NCI-H345 (cell line): Measurements from ENCODE around the gene THSD7B.

Experiments
- DNase-seq: peaks from one replicate; lab custom pipeline; 2025; lab: John Stamatoyannopoulos, UW

Gene THSD7B

GRCh38 chr2:136823291-136823690 is 57.9 kb downstream of the THSD7B start:
- no peak for DNase-seq

GRCh38 chr2:136828162-136828561 is 62.8 kb downstream of the THSD7B start:
- no peak for DNase-seq

GRCh38 chr2:136828774-136829173 is 63.4 kb downstream of the THSD7B start:
- no peak for DNase-seq

GRCh38 chr2:136844546-136844945 is 79.2 kb downstream of the THSD7B start:
- no peak for DNase-seq

GRCh38 chr2:136858656-136859055 is 93.3 kb downstream of the THSD7B start:
- DNase-seq: no peak

GRCh38 chr2:136860443-136860958 is 95.2 kb downstream of the THSD7B start:
- DNase-seq: no peak

- no peak for DNase-seq
These were observed 98.1 kb downstream of the THSD7B start for GRCh38 chr2:136863468-136863867.

- no peak for DNase-seq
These were observed 98.5 kb downstream of the THSD7B start for GRCh38 chr2:136863874-136864273.

GRCh38 chr2:136871424-136871823 is 106.1 kb downstream of the THSD7B start:
- DNase-seq: no peak

GRCh38 chr2:136874258-136874657 is 108.9 kb downstream of the THSD7B start:
- DNase-seq: no peak

- no peak for DNase-seq
These were observed 125.8 kb downstream of the THSD7B start for GRCh38 chr2:136891100-136891499.

- no peak for DNase-seq
These were observed 128.8 kb downstream of the THSD7B start for GRCh38 chr2:136894007-136894634.

- DNase-seq: no peak
These were observed 136.4 kb downstream of the THSD7B start for GRCh38 chr2:136901732-136902131.

- DNase-seq: no peak
These were observed 140.4 kb downstream of the THSD7B start for GRCh38 chr2:136905779-136906178.

GRCh38 chr2:136909777-136910176 is 144.4 kb downstream of the THSD7B start:
- DNase-seq: no peak

- no peak for DNase-seq
These were observed 150.8 kb downstream of the THSD7B start for GRCh38 chr2:136916131-136916530.

GRCh38 chr2:136917411-136917881 is 152.1 kb downstream of the THSD7B start:
- no peak for DNase-seq

GRCh38 chr2:136919682-136920081 is 154.3 kb downstream of the THSD7B start:
- no peak for DNase-seq

- DNase-seq: no peak
These were observed 155.4 kb downstream of the THSD7B start for GRCh38 chr2:136920652-136921333.

- no peak for DNase-seq
These were observed 161.8 kb downstream of the THSD7B start for GRCh38 chr2:136927156-136927555.

- DNase-seq: no peak
These were observed 164.2 kb downstream of the THSD7B start for GRCh38 chr2:136929531-136929930.

GRCh38 chr2:136932700-136933099 is 167.4 kb downstream of the THSD7B start:
- DNase-seq: peak; percentile 27

- no peak for DNase-seq
These were observed 169.8 kb downstream of the THSD7B start for GRCh38 chr2:136935119-136935518.
